SJSA1 (cell line): ENCODE measurements around the gene CD163. TPM values are rescaled to one million over a fixed set of nuclear protein-coding genes. Genes with fewer than 3 reads are reported as not detected.
A peak's percentile ranks its signal among the peaks of the same experiment; 100 is the strongest.
"Not testable (repeated sequence)": the region's sequence is repeated elsewhere in the genome, so short reads cannot be mapped to it uniquely, and the experiment has no call there.

Source experiments
- DNase-seq, 2 experiments: peaks; one replicate each; pipeline ENCODE4 v3.0.0-alpha.2; 2015 to 2020; ENCODE audit warnings: low spot score in 2 of 2, low read depth in 1 of 2
- H3K27ac ChIP-seq: fragments of 250-450 bp; sonication (Bioruptor Pico); 2 replicates; pipeline ENCODE4 v1.5.1; 2020; ENCODE audit warnings: mild to moderate bottlenecking, moderate library complexity
- H3K27me3 ChIP-seq: fragments of 250-450 bp; sonication (Bioruptor Pico); replicated peaks from 2 replicates; pipeline ENCODE4 v1.5.1; 2020; ENCODE audit warnings: mild to moderate bottlenecking, moderate library complexity
- H3K36me3 ChIP-seq: fragments of 250-450 bp; sonication (Bioruptor Pico); 2 replicates; pipeline ENCODE4 v1.5.1; 2020; ENCODE audit warnings: mild to moderate bottlenecking
- H3K4me1 ChIP-seq: fragments of 250-450 bp; sonication (Bioruptor Pico); replicated peaks from 2 replicates; pipeline ENCODE4 v1.6.1; 2021; ENCODE audit warnings: mild to moderate bottlenecking
- H3K4me3 ChIP-seq: fragments of 250-450 bp; sonication (Bioruptor Pico); 2 replicates; pipeline ENCODE4 v1.5.1; 2020; ENCODE audit warnings: mild to moderate bottlenecking
- H3K9me3 ChIP-seq: fragments of 250-450 bp; sonication (Bioruptor Pico); replicated peaks from 2 replicates; pipeline ENCODE4 v1.5.1; 2020; ENCODE audit warnings: mild to moderate bottlenecking
- total RNA-seq: library from RNA; depleted of rRNA; stranded (reverse); fragments of >200 nt; shearing (Covaris generic); gene quantifications from 2 replicates; pipeline ENCODE4 v1.2.3, GENCODE V29; 2014; rRNA removed

CD163 gene
- total RNA-seq, 1 experiment from 2014 or later = 0.05 TPM

DNA sequence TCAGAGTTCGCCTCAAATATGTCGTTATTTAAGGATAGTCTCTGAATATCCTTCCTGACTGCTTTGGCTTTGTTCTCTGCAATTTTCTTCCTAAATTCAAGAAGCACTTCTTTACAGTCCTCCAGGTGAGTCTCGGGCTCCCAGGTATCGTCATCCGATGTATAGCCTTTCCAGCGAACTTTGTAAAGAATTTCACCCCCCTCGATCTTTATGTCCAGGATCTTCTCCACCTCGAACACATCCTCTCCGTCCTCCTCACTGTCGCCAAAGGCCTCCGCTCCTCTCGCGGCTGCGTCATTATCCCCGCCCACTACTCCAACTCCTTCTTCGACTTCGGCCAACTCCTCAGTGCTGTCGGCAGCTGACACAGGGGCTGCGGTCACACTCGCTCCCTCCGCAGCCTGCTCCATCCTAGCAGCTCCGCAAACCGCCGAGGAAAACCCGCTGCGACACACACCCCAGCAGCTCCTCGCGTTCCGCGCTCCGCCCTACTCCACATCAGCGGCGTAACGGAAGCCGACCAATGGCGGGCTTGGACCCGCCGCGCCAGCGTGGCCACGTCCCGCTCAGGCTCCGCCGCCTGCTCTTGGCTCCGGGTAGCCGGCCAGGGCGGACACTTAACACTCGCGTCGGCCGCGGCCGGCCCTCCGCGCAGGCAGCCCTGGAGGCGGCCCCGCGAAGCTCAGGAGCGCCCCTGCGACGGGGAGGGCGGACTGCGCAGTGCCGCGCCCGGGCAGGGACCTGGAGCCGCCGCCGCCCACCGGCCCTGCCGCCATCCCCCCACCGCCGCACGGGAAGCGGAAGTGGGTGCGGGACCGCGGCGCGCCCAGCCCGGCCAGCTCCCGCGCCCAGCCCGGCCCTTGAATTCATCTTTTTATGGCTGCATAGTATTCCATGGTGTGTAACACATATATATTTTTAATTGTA lies 63.7 kb downstream of the CD163 start:
- Histone ChIP-seq H3K27ac (no peak overlapping the region), H3K27me3 (peaks cover 8% of the 10 kb centered on the region), H3K36me3 (no peaks in the 10 kb centered on the region), H3K4me1 (no peaks in the 10 kb centered on the region), H3K9me3 (0 out of 2 replicates have a peak, but pooled peaks cover 2% of the 10 kb centered on the region), H3K4me3 (no peak overlapping the region)
- no peak for DNase-seq

DNA sequence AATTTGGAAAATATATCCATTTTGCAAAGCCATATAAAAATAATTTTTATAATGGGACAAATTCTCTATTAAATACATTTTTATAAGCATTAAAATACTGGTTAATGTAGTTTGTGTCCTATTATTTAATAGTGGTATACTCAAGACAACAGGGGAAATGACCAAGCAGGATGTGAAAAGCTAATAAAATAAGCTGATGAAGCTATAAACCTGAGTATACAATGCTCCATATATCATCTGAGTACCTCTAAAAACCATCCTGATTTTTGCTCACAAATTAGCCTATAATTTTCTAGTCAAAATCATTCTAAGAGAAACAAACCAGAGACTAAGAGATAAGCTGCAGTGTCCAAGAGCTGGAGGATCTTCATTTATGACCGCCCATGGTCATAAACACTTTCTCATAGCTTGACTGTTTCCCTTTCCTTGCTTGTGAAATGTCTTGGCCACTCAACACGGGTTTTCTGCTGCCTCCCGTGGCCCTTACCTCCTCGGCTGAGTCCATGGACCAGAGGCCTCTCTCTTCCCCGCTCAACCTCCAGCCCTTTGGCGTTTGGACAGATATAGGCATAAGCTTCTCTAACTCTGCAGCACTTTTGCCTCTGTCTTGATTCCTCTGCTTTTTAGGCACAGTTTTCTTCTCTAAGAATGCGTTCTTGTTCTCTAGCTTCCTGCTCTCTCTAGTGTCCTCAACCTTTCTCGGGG lies 65.1 kb downstream of the CD163 start:
- not testable (repeated sequence) for H3K4me1 ChIP-seq, H3K27ac ChIP-seq, H3K36me3 ChIP-seq, DNase-seq, H3K27me3 ChIP-seq, H3K9me3 ChIP-seq, H3K4me3 ChIP-seq

DNA sequence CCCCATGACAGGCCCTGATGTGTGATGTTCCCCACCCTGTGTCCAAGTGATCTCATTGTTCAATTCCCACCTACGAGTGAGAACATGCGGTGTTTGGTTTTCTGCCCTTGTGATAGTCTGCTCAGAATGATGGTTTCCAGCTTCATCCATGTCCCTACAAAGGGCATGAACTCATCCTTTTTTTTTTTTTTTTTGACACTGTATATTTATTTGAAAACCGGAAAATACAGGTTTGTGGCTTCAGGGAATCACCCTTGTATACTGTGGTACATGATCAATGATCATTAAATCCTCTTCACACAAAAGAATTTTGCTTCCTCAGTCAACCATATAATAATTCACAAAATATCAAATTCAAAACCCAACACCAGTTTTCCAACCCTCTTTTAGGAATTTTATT lies 66.1 kb downstream of the CD163 start:
- not testable (repeated sequence) for H3K9me3 ChIP-seq, H3K27ac ChIP-seq
- peaks cover 13% of the 10 kb centered on the region for H3K4me1 ChIP-seq

DNA sequence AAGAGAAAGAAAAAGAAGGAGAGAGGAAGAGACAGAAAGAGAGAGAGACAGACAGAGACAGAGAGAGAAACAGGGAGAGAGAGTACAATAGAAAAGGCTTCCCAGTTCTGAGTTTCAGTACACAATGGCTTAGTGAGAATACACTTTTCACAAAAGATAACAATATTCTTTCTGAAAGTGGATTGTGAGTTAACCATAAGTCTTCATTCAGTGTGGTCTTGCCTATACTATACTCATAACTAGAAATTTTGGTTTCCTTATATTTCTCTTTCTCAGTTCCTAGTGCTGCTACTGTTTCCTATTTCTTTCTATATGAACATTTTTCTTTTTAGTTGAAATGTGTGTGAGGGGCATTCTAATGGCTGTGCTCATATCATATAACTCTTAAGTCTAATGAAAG lies 68.9 kb downstream of the CD163 start:
- Histone ChIP-seq H3K36me3 (no peaks in the 10 kb centered on the region), H3K4me3 (no peak overlapping the region), H3K27me3 (no peaks in the 10 kb centered on the region), H3K27ac (no peak overlapping the region), H3K4me1 (peaks cover 15% of the 10 kb centered on the region), H3K9me3 (no peaks in the 10 kb centered on the region)
- no peak for DNase-seq

More for the DNA sequence above, 66.1 kb downstream of the CD163 start:
- H3K4me3 ChIP-seq, H3K27me3 ChIP-seq, H3K36me3 ChIP-seq, DNase-seq: not testable (repeated sequence)

DNA sequence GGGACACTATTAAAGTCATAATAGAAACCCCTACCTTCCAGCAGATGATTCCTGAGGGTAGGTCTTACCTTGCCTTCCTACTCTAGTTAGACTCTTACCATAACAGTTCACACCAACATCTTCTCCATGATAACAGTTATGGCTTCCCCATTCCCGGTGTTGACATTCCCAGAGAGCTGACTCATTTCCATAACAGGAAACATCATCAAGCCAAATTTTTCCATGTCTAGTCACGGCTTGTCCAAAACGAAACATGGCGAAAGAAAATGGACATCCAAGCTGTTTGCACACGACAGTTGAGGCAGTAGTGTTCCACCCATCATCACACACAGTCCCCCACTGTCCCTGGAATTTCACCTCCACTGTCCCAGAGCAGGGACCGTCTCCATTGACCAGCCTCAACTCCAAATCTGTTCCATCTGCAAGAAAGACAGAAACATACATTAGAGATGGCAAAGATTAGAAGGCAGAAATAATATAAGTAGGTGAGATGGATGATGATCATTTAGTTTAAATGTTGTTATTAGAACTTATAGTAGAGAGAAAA lies 70.2 kb downstream of the CD163 start:
- Histone ChIP-seq H3K4me1 (peaks cover 15% of the 10 kb centered on the region), H3K9me3 (no peaks in the 10 kb centered on the region), H3K27me3 (no peaks in the 10 kb centered on the region), H3K36me3 (no peaks in the 10 kb centered on the region), H3K27ac (peak overlapping the region; percentile 72), H3K4me3 (no peak overlapping the region)
- peak; percentile 53 to 68 for DNase-seq

DNA sequence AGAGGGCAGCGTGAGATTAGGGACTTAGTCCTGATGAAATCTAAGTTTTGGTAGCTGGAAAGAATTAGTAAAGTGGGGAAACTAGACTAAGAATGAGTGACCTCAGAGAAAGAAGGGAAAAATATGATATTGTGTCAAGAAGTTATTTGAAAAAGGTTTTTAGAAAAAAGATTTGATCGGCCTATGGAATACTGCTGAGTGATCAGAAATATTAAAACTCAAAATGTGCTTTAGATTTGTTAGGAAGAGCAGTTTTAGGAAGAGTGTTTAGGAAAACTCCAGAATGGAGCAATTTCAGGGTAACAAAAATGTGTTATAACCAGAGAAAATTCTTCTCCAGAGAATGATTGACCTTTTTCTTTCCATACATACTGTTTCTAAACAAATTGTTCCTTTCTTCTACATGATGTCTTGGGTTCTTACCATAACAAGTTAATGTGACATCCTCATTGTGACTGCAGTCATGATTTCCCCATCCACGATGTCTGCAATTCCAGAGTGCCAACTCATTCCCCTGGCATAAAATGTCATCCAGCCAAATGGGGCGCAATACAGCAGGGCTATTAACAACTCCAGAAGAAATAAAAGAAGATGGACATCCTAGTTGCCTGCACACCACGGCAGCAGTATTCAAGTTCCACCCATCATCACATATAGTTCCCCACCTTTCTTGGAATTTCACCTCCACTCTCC lies 71.4 kb downstream of the CD163 start:
- H3K4me1 ChIP-seq = peaks cover 15% of the 10 kb centered on the region
- H3K36me3 ChIP-seq = no peaks in the 10 kb centered on the region
- no peaks in the 10 kb centered on the region for H3K27me3 ChIP-seq
- DNase-seq = no peak
- no peaks in the 10 kb centered on the region for H3K9me3 ChIP-seq
- H3K4me3 ChIP-seq = no peak overlapping the region
- peak overlapping the region; percentile 72 for H3K27ac ChIP-seq

Other genes starting within 250 kb of the CD163 start
- not detected in 2 replicates for gene ACSM4, start 199.7 kb downstream of the CD163 start, total RNA-seq
- gene CD163L1, start 59.6 kb downstream of the CD163 start, total RNA-seq = 0.56 and 2.9 TPM in 2 replicates
- not detected in 2 replicates for gene APOBEC1, start 162.1 kb upstream of the CD163 start, total RNA-seq
- gene GDF3, start 192.0 kb upstream of the CD163 start, total RNA-seq = not detected in 2 replicates
- gene DPPA3, start 207.7 kb upstream of the CD163 start, total RNA-seq = not detected in 2 replicates
- gene CLEC4C, start 243.6 kb upstream of the CD163 start, total RNA-seq = not detected in 2 replicates